ENCODE measurements around the gene CNTNAP2. TPM values are rescaled to one million over a fixed set of nuclear protein-coding genes. Genes with fewer than 3 reads are reported as not detected.

CNTNAP2 gene
- total RNA-seq, 1 experiment from 2014 or later = 0.03 TPM

GRCh38 chr7:147008530-147008929, 891.9 kb downstream of the CNTNAP2 start:
- TF ChIP-seq SIN3A (IDR thresholded peaks at IDR 0.05; ENCODE audit: borderline replicate concordance, insufficient read depth, low read depth, low read length) (no peak), TCF7L2 (IDR thresholded peaks at IDR 0.05; ENCODE audit: low read depth, low read length) (no peak), CTCF (IDR thresholded peaks at IDR 0.05) (no peak), POLR2AphosphoS5 (IDR thresholded peaks at IDR 0.05; ENCODE audit: low read depth, low read length) (no peak), REST (IDR thresholded peaks at IDR 0.05; ENCODE audit: insufficient read depth in 1 of 2, low read depth in 2 of 2, low read length in 1 of 2) (no peak)
- ChIA-PET POLR2A (no interaction called here), CTCF (no interaction called here)
- BruUV-seq (replicated peaks) = no TSS peak
- Histone ChIP-seq H3K4me3 (ENCODE audit: low read depth in 2 of 2, low read length in 2 of 2) (no peak overlapping the region), H3K9me3 (ENCODE audit: control insufficient read depth, insufficient read depth, low read depth, low read length) (no peaks in the 10 kb centered on the region), H3K4me1 (ENCODE audit: control insufficient read depth, insufficient read depth, low read length) (no peaks in the 10 kb centered on the region), H3K36me3 (ENCODE audit: control insufficient read depth, insufficient read depth, low read length) (no peaks in the 10 kb centered on the region), H3K27me3 (ENCODE audit: control insufficient read depth, insufficient read depth, low read length) (no peaks in the 10 kb centered on the region), H3K27ac (ENCODE audit: low read length) (no peak overlapping the region)
- in situ Hi-C loops (cut with HindIII; ENCODE audit: low pct_unique_long_range_greater_than_20kb, low sequenced_read_pairs) = no loop called here
- DNase-seq (ENCODE audit: low read depth, low spot score) = no peak
- intact Hi-C loops (cut with micrococcal nuclease; ENCODE audit: unreplicated experiment) = no loop called here
- ATAC-seq = no peak

GRCh38 chr7:147012666-147013065, 896.1 kb downstream of the CNTNAP2 start:
- Histone ChIP-seq H3K27me3 (ENCODE audit: control insufficient read depth, insufficient read depth, low read length) (no peaks in the 10 kb centered on the region), H3K36me3 (ENCODE audit: control insufficient read depth, insufficient read depth, low read length) (no peaks in the 10 kb centered on the region), H3K27ac (ENCODE audit: low read length) (no peak overlapping the region), H3K4me1 (ENCODE audit: control insufficient read depth, insufficient read depth, low read length) (no peaks in the 10 kb centered on the region), H3K4me3 (ENCODE audit: low read depth in 2 of 2, low read length in 2 of 2) (no peak overlapping the region), H3K9me3 (ENCODE audit: control insufficient read depth, insufficient read depth, low read depth, low read length) (no peaks in the 10 kb centered on the region)
- CTCF ChIA-PET = no interaction called here
- no TSS peak for BruUV-seq (replicated peaks)
- no peak for DNase-seq (ENCODE audit: low read depth, low spot score)
- no peak for ATAC-seq
- in situ Hi-C loops (cut with HindIII; ENCODE audit: low pct_unique_long_range_greater_than_20kb, low sequenced_read_pairs) = no loop called here
- intact Hi-C loops (cut with micrococcal nuclease; ENCODE audit: unreplicated experiment) = no loop called here
- no peak for TF ChIP-seq POLR2AphosphoS5 (IDR thresholded peaks at IDR 0.05; ENCODE audit: low read depth, low read length)
- TF ChIP-seq SIN3A (IDR thresholded peaks at IDR 0.05; ENCODE audit: borderline replicate concordance, insufficient read depth, low read depth, low read length) = no peak
- POLR2A ChIA-PET = no interaction called here

- H3K9me3 ChIP-seq (ENCODE audit: control insufficient read depth, insufficient read depth, low read depth, low read length) = peaks cover 3% of the 10 kb centered on the region; the same call in 1 of the 2 replicates
- DNase-seq (ENCODE audit: low read depth, low spot score) (no peak), ATAC-seq (no peak)
- H3K36me3 ChIP-seq (ENCODE audit: control insufficient read depth, insufficient read depth, low read length) = no peaks in the 10 kb centered on the region
- BruUV-seq (replicated peaks) = no TSS peak
- H3K4me1 ChIP-seq (ENCODE audit: control insufficient read depth, insufficient read depth, low read length) = no peaks in the 10 kb centered on the region
- no peak for TF ChIP-seq CTCF (IDR thresholded peaks at IDR 0.05)
- TF ChIP-seq TCF7L2 (IDR thresholded peaks at IDR 0.05; ENCODE audit: low read depth, low read length) = no peak
- no peak for TF ChIP-seq POLR2AphosphoS5 (IDR thresholded peaks at IDR 0.05; ENCODE audit: low read depth, low read length)
- no peak for TF ChIP-seq SIN3A (IDR thresholded peaks at IDR 0.05; ENCODE audit: borderline replicate concordance, insufficient read depth, low read depth, low read length)
- TF ChIP-seq REST (IDR thresholded peaks at IDR 0.05; ENCODE audit: insufficient read depth in 1 of 2, low read depth in 2 of 2, low read length in 1 of 2) = no peak
- intact Hi-C loops (cut with micrococcal nuclease; ENCODE audit: unreplicated experiment) = no loop called here
- no peak overlapping the region for H3K27ac ChIP-seq (ENCODE audit: low read length)
- CTCF ChIA-PET = no interaction called here
- no peaks in the 10 kb centered on the region for H3K27me3 ChIP-seq (ENCODE audit: control insufficient read depth, insufficient read depth, low read length)
- POLR2A ChIA-PET = no interaction called here
- in situ Hi-C loops (cut with HindIII; ENCODE audit: low pct_unique_long_range_greater_than_20kb, low sequenced_read_pairs) = no loop called here
- H3K4me3 ChIP-seq (ENCODE audit: low read depth in 2 of 2, low read length in 2 of 2) = no peak overlapping the region
These were observed 897.2 kb downstream of the CNTNAP2 start for GRCh38 chr7:147013825-147014224.
